Choroid plexus epithelial cell (primary cell): ENCODE measurements around the gene BHLHE23.

Experiments
- DNase-seq: peaks from one replicate; pipeline ENCODE4 v3.0.0-alpha.2; 2010; ENCODE audit warnings: low read depth
- H3K4me3 ChIP-seq: 2 replicates; pipeline ENCODE4 v1.5.1; 2011; ENCODE audit warnings: low read depth, mild to moderate bottlenecking, control low read depth, low read length, moderate library complexity
- CTCF ChIP-seq: conservative IDR thresholded peaks from 2 replicates; pipeline ENCODE4 v1.5.1; 2011; ENCODE audit warnings: low read depth, mild to moderate bottlenecking, control low read depth, inconsistent platforms, low read length, moderate library complexity

BHLHE23 gene

GRCh38 chr20:63000958-63001357 lies 5.8 kb downstream of the BHLHE23 start:
- no peak for TF ChIP-seq CTCF
- DNase-seq: no peak
- no peak overlapping the region for H3K4me3 ChIP-seq

- no peak for TF ChIP-seq CTCF
- no peak overlapping the region for H3K4me3 ChIP-seq
- no peak for DNase-seq
Observed at GRCh38 chr20:63000036-63000435, 6.7 kb downstream of the BHLHE23 start.

GRCh38 chr20:62999580-62999979 lies 7.2 kb downstream of the BHLHE23 start:
- TF ChIP-seq CTCF: no peak
- no peak for DNase-seq
- H3K4me3 ChIP-seq: no peak overlapping the region

GRCh38 chr20:62998449-62998848 lies 8.3 kb downstream of the BHLHE23 start:
- no peak for TF ChIP-seq CTCF
- no peak for DNase-seq
- no peak overlapping the region for H3K4me3 ChIP-seq

- TF ChIP-seq CTCF: no peak
- no peak overlapping the region for H3K4me3 ChIP-seq
- no peak for DNase-seq
Observed at GRCh38 chr20:62997417-62998035, 9.2 kb downstream of the BHLHE23 start.

- TF ChIP-seq CTCF: no peak
- no peak for DNase-seq
- no peak overlapping the region for H3K4me3 ChIP-seq
Observed at GRCh38 chr20:62996596-62996982, 10.2 kb downstream of the BHLHE23 start.

GRCh38 chr20:62995898-62996595 lies 10.7 kb downstream of the BHLHE23 start:
- no peak overlapping the region for H3K4me3 ChIP-seq
- DNase-seq: no peak
- TF ChIP-seq CTCF: no peak
